GM12891 (cell line): ENCODE data around the gene LNX1.

ENCODE experiments used
- POLR2A ChIP-seq: IDR thresholded peaks from 2 replicates; pipeline ENCODE4 v1.6.1; 2011; ENCODE audit warnings: low read depth, low read length, control low read depth
- POLR2AphosphoS5 ChIP-seq: IDR thresholded peaks from 2 replicates; pipeline ENCODE4 v1.6.1; 2011; ENCODE audit warnings: low read depth, low read length, control low read depth
- SPI1 ChIP-seq: IDR thresholded peaks from 2 replicates; pipeline ENCODE4 v1.6.1; 2011; ENCODE audit warnings: low read depth, low read length, control low read depth

- no peak for TF ChIP-seq POLR2A
- no peak for TF ChIP-seq POLR2AphosphoS5
- TF ChIP-seq SPI1 = no peak
Measured at GRCh38 chr4:53618321-53618720, 27.0 kb upstream of the LNX1 start.
